ENCODE results near the gene TIMM44.

Gene TIMM44

DNA sequence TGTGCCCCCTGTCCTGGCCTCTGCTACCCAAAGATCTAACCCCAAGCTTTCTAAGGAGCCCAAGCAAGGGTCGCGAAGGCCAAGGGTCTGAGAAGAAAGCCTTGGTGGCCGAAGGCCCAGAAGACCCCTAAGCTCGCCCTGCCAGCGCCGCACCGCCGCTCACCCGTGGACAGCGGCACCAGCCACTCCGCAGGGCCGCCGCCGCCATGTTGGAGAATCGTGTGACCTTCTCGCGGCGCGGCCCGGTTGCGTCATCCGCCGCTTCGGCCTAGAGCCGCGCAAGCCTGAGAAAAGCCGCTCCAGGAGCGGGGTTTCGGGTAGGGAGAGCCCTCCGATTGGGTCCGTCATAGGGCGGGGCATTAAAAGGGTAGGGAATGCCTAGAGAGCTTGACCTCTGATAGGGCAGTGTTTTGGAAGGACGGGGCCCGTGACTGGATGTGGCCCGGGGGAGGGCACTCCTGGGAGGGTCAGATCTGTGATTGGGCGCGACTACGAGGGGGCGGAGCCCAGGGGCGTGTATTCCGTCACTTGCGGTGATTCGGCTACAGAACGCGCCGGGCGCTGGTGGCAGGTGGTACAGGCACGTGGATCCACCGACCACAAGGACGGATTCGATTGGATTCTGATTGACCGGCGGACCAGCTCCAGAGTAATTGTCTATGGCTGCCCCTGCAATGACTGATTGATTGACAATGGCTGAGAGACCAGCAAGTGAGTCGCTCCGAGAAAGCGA lies at the start of gene TIMM44:
TIMM44 (minus strand) TSS at position 223 of the 733 bp plus-strand sequence; CDS start at position 208, 15 bp downstream.
- peak; percentile 100 for DNase-seq

GRCh38 chr19:7992575-7992974 lies 49.1 kb upstream of the TIMM44 start:
- no peak for DNase-seq

DNA sequence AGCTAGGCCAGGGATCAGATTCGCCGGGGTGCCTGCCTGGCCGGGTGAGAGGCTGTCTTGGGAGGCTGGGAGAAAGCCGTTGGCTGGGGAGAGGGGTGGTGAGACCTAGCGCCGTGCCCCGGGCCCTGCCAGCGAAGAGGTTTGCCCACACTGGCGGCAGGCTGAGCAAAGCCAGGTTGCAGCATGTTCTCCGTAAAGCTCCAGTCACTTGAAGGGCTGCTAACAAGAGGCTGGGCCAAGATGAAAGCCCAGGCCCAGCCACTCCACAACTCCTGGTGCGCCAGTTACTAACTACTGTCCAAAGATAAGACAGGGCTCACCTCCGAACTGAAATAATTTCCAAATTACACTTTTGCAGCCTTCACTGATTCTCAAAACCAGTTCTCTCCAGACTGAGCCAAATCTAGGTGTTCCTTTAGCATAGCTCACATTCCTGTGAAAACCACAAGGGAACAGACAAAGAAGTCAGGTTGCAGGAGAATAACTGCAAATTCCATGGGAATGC lies 45.7 kb upstream of the TIMM44 start:
- DNase-seq, result no peak

DNA sequence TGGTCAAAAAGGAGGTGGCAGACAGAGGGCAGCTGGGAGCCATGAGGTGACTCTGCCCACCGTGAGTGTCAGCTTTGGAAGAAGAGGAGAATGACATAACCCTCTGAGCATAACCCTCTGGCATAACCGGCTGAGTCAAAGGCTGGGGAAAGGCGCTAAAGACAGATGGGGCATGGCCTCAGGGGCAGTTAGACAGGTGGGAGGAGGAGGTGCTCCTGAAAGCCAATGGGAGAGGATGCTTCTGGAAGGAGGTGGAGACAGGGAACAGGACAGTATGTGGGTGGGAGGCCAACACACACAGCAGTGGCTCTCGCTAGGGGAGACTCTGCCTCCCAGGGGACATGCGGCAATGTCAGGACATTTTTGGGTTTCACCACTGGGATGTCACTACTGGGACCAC lies 44.8 kb upstream of the TIMM44 start:
- no peak for DNase-seq

GRCh38 chr19:7987114-7987768 lies 43.8 kb upstream of the TIMM44 start:
- no peak for DNase-seq

- DNase-seq, result no peak
Observed at GRCh38 chr19:7986321-7987113, 43.1 kb upstream of the TIMM44 start.

GRCh38 chr19:7985481-7985911 lies 42.0 kb upstream of the TIMM44 start:
- no peak for DNase-seq

- DNase-seq, result no peak
Observed at GRCh38 chr19:7983995-7984837, 40.8 kb upstream of the TIMM44 start.

GRCh38 chr19:7983286-7983950 lies 40.0 kb upstream of the TIMM44 start:
- DNase-seq, result no peak

GRCh38 chr19:7982651-7983099 lies 39.2 kb upstream of the TIMM44 start:
- DNase-seq, result no peak

GRCh38 chr19:7982103-7982502 lies 38.6 kb upstream of the TIMM44 start:
- DNase-seq, result no peak

DNA sequence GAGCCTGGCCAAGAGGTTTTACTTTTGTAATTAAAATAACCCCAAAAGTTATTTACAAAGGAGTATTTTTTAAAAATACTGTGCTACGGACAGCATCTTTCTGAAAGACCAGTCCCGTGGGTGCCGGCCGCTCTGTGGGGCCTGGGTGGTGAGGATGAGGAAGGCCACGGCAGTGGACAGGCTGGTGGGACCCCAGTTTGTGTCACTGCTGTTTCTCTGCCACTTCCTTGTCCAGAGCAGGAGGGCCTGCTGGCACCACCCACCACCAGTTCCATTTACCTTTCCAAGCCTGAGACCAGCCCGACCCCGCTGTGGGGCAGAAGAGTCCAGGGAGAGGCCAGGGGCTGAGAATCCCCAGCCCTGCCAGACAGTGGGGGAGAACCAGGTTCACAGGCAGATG lies 38.2 kb upstream of the TIMM44 start:
- no peak for DNase-seq

DNA sequence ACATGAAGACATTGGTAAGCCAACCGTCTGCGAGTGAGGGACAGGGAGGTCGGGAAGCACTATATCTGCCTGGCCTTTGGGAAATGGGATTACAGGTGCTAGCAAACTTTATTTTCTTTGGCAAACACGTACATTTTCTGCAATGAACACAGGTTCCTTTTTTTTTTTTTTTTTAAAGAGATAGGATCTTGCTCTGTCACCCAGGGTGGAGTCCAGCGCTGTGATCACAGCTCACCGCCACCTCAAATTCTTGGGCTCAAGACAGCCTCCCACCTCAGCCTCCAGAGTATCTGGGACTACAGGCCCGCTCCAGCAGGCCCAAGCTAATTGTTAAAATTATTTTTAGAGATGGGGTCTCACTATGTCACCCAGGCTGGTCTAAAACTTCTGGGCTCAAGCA lies 37.7 kb upstream of the TIMM44 start:
- DNase-seq, result no peak

GRCh38 chr19:7980635-7981121 lies 37.2 kb upstream of the TIMM44 start:
- no peak for DNase-seq

DNA sequence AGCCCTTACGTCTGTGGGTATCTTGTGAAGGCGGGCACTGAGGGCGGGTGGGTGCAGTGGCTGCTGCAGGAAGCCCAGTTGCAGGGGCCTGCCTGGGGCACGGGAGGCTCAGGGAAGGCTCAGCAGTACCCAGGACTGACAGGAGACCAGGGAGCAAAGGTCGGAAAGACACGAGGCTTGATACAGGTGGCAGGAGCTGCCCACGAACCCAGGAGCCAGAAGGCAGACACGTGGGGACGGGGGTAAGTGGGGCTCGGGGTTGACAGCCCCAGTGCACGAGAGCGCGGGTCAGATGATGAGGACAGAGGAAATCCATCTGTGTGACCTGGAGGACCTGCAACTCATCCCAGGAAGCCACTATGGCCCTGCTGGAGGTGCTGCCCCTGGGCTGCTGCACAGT lies 36.7 kb upstream of the TIMM44 start:
- no peak for DNase-seq

DNA sequence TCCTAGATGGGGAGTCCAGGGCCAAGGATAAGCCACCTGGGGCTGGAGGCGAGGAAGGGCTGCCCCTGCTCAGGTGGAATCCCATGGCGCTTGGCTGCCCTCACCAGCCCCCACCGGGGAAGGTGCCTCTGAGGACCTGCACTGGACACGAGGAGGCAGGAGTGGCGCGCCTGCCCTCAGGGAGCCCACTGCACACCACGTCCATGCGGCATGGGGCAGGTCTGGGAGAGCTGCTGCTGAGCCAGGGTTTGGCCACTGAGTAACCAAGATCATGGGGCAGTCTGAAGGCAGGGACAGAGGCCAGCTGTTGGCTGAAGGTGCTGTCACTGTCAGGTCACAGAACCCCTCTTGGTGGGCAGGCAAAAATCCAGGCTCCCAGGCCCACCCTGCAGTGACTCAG lies 36.1 kb upstream of the TIMM44 start:
- no peak for DNase-seq

- no peak for DNase-seq
Observed at GRCh38 chr19:7979011-7979410, 35.5 kb upstream of the TIMM44 start.

DNA sequence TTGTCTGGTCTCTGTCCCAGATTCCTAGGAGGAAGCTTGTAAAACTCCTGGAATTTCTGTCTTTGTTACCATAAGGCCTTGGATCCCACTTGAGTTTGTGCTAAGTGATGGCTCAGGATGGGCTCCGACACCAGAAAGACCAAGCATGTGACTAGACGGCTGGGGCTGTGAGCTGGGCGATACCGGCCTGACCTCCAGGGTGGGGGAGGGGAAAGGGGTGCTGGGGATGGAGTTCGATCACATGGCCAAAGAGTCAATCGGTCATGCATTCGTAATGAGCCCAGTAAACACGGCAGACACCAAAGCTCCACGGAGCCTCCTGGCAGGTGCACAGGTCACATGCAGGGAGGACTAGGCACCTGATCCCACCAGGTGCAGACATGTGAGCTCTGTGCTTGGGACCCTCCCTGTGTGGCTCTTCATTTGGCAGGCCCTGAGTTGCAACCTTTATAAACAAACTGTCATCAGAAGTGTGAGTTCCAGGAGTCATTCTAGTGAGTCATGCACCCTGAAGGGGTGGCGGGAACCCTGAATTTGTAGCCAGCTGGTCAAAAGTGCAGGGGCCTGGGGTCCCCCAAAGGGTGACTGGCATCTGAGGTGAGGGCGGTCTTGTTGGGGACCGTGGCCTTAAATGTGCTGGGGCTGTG lies 34.8 kb upstream of the TIMM44 start:
- no peak for DNase-seq

DNA sequence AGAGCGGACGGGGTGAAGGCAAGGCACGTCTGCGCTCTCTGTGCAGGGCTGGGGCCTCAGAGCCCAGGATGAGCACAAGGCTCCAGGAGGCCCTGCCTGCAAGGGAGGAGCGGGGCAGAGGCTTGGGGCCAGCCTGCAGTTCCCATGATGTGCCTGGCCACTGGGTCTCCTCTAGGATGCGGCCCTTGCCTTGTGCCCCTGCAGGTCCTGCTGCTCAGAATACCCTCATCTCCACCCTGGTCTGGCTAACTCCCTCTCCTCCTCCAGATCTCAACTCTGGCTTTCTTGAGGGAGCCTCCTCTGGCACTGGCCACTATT lies 34.2 kb upstream of the TIMM44 start:
- DNase-seq, result no peak

GRCh38 chr19:7977021-7977722 lies 33.7 kb upstream of the TIMM44 start:
- DNase-seq, result no peak

- DNase-seq, result no peak
Observed at GRCh38 chr19:7976461-7976860, 33.0 kb upstream of the TIMM44 start.

Measured in activated CD4-positive, alpha-beta T cell treated with anti-CD3 and anti-CD28 coated beads, Interleukin-2, Interleukin-6, amounts not matched to agents 100 ng/mL and 50 ng/mL, durations not matched to agents 16 hours and 8 hours (primary cell).